B cell (primary cell): ENCODE data around the gene SEPTIN14. TPM values are rescaled to one million over a fixed set of nuclear protein-coding genes. Genes with fewer than 3 reads are reported as not detected.
"Not testable (repeated sequence)": the region's sequence is repeated elsewhere in the genome, so short reads cannot be mapped to it uniquely, and the experiment has no call there.

Source experiments
- ATAC-seq: fragments of 200-7000 bp; cut with Tn5 transposase; one replicate; pipeline ENCODE4 v1.10.0; 2021; ENCODE audit warnings: low read depth, mild to moderate bottlenecking, moderate number of reproducible peaks, moderate library complexity
- CTCF ChIA-PET: fragments of 350-600 bp; sonication (Branson Sonifier 250); formaldehyde crosslinking; loops from one replicate; lab custom pipeline; 2021; ENCODE audit warnings: antibody characterized with exemption, inconsistent platforms; lab: Charles Lee
- POLR2A ChIA-PET: fragments of 350-600 bp; sonication (Branson Sonifier 250); formaldehyde crosslinking; loops from one replicate; lab custom pipeline; 2021; ENCODE audit warnings: antibody characterized with exemption; lab: Charles Lee
- DNase-seq: peaks from one replicate; pipeline ENCODE4 v3.0.0; 2013
- H2AFZ ChIP-seq: 2 replicates; pipeline ENCODE4 v1.6.1; 2012; ENCODE audit warnings: mild to moderate bottlenecking, low read depth, low read length; ENCODE audit not compliant: insufficient read depth, poor library complexity, severe bottlenecking
- H3K27ac ChIP-seq, 2 donors: 1 replicate in 1 of 2; 2 replicates in 1 of 2; pipeline ENCODE4 v1.5.1; 2012 to 2013; ENCODE audit warnings: low read length in 2 of 2, mild to moderate bottlenecking in 2 of 2, moderate library complexity in 1 of 2
- H3K27me3 ChIP-seq, 4 experiments: fragments of 200-600 bp in 1 of 4; sonication (generic) in 1 of 4; replicated peaks in 1 of 4; 1 replicate in 2 of 4; 2 replicates in 2 of 4; pipeline versions ENCODE4 v1.6.1 to v1.7.0; 2013 to 2016; ENCODE audit warnings: low read length in 3 of 4, mild to moderate bottlenecking in 2 of 4, mixed read lengths in 1 of 4, moderate library complexity in 1 of 4; ENCODE audit not compliant: insufficient read depth in 4 of 4, control insufficient read depth in 3 of 4; ENCODE audit errors: control extremely low read depth in 1 of 4
- H3K36me3 ChIP-seq, 2 experiments: replicated peaks in 1 of 2; 1 replicate in 1 of 2; 2 replicates in 1 of 2; pipeline versions ENCODE4 v1.6.1 to v1.7.1; 2013; ENCODE audit warnings: low read length in 1 of 2; ENCODE audit not compliant: insufficient read depth in 2 of 2, control insufficient read depth in 1 of 2; ENCODE audit errors: control extremely low read depth in 1 of 2, extremely low read depth in 1 of 2
- H3K4me1 ChIP-seq, 2 donors: fragments of 200-600 bp in 1 of 2; sonication (generic) in 1 of 2; 1 replicate in 1 of 2; 2 replicates in 1 of 2; pipeline versions ENCODE4 v1.5.1 to v1.6.1; 2013 to 2017; ENCODE audit warnings: low read length in 2 of 2; ENCODE audit not compliant: control insufficient read depth in 2 of 2, insufficient read depth in 2 of 2
- H3K4me2 ChIP-seq: replicated peaks from 2 replicates; pipeline ENCODE3; 2012; ENCODE audit warnings: mild to moderate bottlenecking, low read depth, low read length; ENCODE audit not compliant: poor library complexity, severe bottlenecking
- H3K4me3 ChIP-seq, 5 experiments: fragments of 200-600 bp in 1 of 5; sonication (generic) in 1 of 5; 1 replicate in 3 of 5; 2 replicates in 2 of 5; pipeline versions ENCODE4 v1.5.1 to v1.7.0; 2011 to 2016; ENCODE audit warnings: low read length in 4 of 5, mild to moderate bottlenecking in 4 of 5, low read depth in 2 of 5, control low read depth in 1 of 5, moderate library complexity in 1 of 5; ENCODE audit not compliant: insufficient read depth in 1 of 5; ENCODE audit errors: control extremely low read depth in 1 of 5, extremely low read depth in 1 of 5
- H3K79me2 ChIP-seq: fragments of 200-600 bp; sonication (generic); one replicate; pipeline ENCODE4 v1.6.0; 2016; ENCODE audit warnings: low read length; ENCODE audit not compliant: control insufficient read depth, insufficient read depth
- H3K9ac ChIP-seq: fragments of 200-600 bp; sonication (generic); 2 replicates; pipeline ENCODE4 v1.6.1; 2017; ENCODE audit warnings: mild to moderate bottlenecking, low read length, moderate library complexity
- H3K9me3 ChIP-seq, 3 donors: one replicate each; pipeline versions ENCODE4 v1.6.1 to v1.7.1; 2013; ENCODE audit warnings: low read length in 2 of 3; ENCODE audit not compliant: control insufficient read depth in 2 of 3, insufficient read depth in 1 of 3; ENCODE audit errors: control extremely low read depth in 1 of 3
- H4K20me1 ChIP-seq: 2 replicates; pipeline ENCODE4 v1.6.0; 2012; ENCODE audit warnings: mild to moderate bottlenecking, low read length; ENCODE audit not compliant: insufficient read depth, control insufficient read depth, poor library complexity, severe bottlenecking
- H3K27ac Mint-ChIP-seq: one replicate; pipeline ENCODE4 v1.8.0; 2021; ENCODE audit warnings: mixed read lengths
- H3K27me3 Mint-ChIP-seq: one replicate; pipeline ENCODE4 v1.8.0; 2021; ENCODE audit warnings: mixed read lengths
- H3K4me1 Mint-ChIP-seq: one replicate; pipeline ENCODE4 v1.8.0; 2021; ENCODE audit warnings: mixed read lengths
- H3K4me3 Mint-ChIP-seq: one replicate; pipeline ENCODE4 v1.8.0; 2021; ENCODE audit warnings: mixed read lengths
- H3K9me3 Mint-ChIP-seq: one replicate; pipeline ENCODE4 v1.8.0; 2022; ENCODE audit warnings: mixed read lengths; ENCODE audit not compliant: insufficient read depth
- CTCF ChIP-seq: fragments of 200-600 bp; IDR thresholded peaks from one replicate; pipeline ENCODE4 v1.8.0; 2022; ENCODE audit warnings: antibody characterized with exemption, mild to moderate bottlenecking
- EZH2 ChIP-seq: IDR thresholded peaks from 2 replicates; pipeline ENCODE4 v1.6.1; 2012; ENCODE audit warnings: borderline replicate concordance, low read depth, mild to moderate bottlenecking, moderate library complexity, low read length; ENCODE audit not compliant: insufficient read depth, poor library complexity, severe bottlenecking
- WGBS: methylation state at CpG from one replicate; pipeline ENCODE4 v1.1.5; 2013; ENCODE audit warnings: missing lambda C conversion rate; ENCODE audit not compliant: insufficient coverage; 5-methylcytosine and 5-hydroxymethylcytosine counted together
- intact Hi-C: fragments of 100-400 bp; cut with micrococcal nuclease; formaldehyde crosslinking; loops from one replicate; pipeline ENCODE4 v1.10.0; 2022
- polyA plus RNA-seq: library from polyadenylated mRNA; depleted of rRNA; stranded (reverse); fragments of >200 nt; gene quantifications from 2 replicates; pipeline ENCODE4 v1.2.3, GENCODE V29; 2012
- total RNA-seq, 2 donors: library from RNA; stranded (reverse); fragments of 120-200 nt in 1 of 2; gene quantifications; 1 replicate in 1 of 2; 2 replicates in 1 of 2; pipeline versions ENCODE4 v1.2.3 to v1.2.4, GENCODE V29; 2013 to 2022

SEPTIN14 gene
- total and polyA plus RNA-seq, 2 donors (not counting 1 experiment from before 2014, with no cell fraction given), result not detected

- H3K4me1 ChIP-seq, result no peaks in the 10 kb centered on the region
- no peaks in the 10 kb centered on the region for H4K20me1 ChIP-seq
- H3K79me2 ChIP-seq, result no peaks in the 10 kb centered on the region
- H3K27ac Mint-ChIP-seq, result no peak overlapping the region
- no peaks in the 10 kb centered on the region for H3K4me1 Mint-ChIP-seq
- ChIA-PET POLR2A (no interaction called here), CTCF (no interaction called here)
- ATAC-seq, result no peak
- no peaks in the 10 kb centered on the region for H3K9me3 ChIP-seq
- H3K27ac ChIP-seq, result no peak overlapping the region
- no peaks in the 10 kb centered on the region for H3K36me3 ChIP-seq
- no peak overlapping the region for H3K9ac ChIP-seq
- TF ChIP-seq EZH2 (no peak), CTCF (no peak)
- H3K4me2 ChIP-seq, result no peak overlapping the region
- WGBS, result 85% methylated on average over 12 of the region's 14 CpGs
- no peaks in the 10 kb centered on the region for H3K9me3 Mint-ChIP-seq
- intact Hi-C loops, result no loop called here
- H2AFZ ChIP-seq, result no peak overlapping the region
- H3K4me3 ChIP-seq, result no peak overlapping the region
- no peak for DNase-seq
- H3K27me3 ChIP-seq, result no peaks in the 10 kb centered on the region
- no peak overlapping the region for H3K4me3 Mint-ChIP-seq
- H3K27me3 Mint-ChIP-seq, result no peaks in the 10 kb centered on the region
Observed at GRCh38 chr7:55774327-55775050, 88.1 kb downstream of the SEPTIN14 start.

- no peaks in the 10 kb centered on the region for H3K9me3 ChIP-seq
- H3K4me2 ChIP-seq, result no peak overlapping the region
- H3K27me3 Mint-ChIP-seq, result no peaks in the 10 kb centered on the region
- intact Hi-C loops, result no loop called here
- no peak overlapping the region for H3K4me3 ChIP-seq
- H4K20me1 ChIP-seq, result no peaks in the 10 kb centered on the region
- H3K27ac Mint-ChIP-seq, result no peak overlapping the region
- H3K79me2 ChIP-seq, result no peaks in the 10 kb centered on the region
- no peak overlapping the region for H2AFZ ChIP-seq
- no peaks in the 10 kb centered on the region for H3K36me3 ChIP-seq
- H3K27ac ChIP-seq, result no peak overlapping the region
- 100% methylated on average over 1 of the region's 10 CpGs for WGBS
- ChIA-PET POLR2A (no interaction called here), CTCF (no interaction called here)
- TF ChIP-seq CTCF (no peak), EZH2 (no peak)
- H3K27me3 ChIP-seq, result no peaks in the 10 kb centered on the region
- H3K4me1 Mint-ChIP-seq, result no peaks in the 10 kb centered on the region
- no peaks in the 10 kb centered on the region for H3K4me1 ChIP-seq
- no peaks in the 10 kb centered on the region for H3K9me3 Mint-ChIP-seq
- no peak overlapping the region for H3K9ac ChIP-seq
- no peak overlapping the region for H3K4me3 Mint-ChIP-seq
- ATAC-seq (no peak), DNase-seq (no peak)
Observed at GRCh38 chr7:55770778-55771177, 91.8 kb downstream of the SEPTIN14 start.

DNA sequence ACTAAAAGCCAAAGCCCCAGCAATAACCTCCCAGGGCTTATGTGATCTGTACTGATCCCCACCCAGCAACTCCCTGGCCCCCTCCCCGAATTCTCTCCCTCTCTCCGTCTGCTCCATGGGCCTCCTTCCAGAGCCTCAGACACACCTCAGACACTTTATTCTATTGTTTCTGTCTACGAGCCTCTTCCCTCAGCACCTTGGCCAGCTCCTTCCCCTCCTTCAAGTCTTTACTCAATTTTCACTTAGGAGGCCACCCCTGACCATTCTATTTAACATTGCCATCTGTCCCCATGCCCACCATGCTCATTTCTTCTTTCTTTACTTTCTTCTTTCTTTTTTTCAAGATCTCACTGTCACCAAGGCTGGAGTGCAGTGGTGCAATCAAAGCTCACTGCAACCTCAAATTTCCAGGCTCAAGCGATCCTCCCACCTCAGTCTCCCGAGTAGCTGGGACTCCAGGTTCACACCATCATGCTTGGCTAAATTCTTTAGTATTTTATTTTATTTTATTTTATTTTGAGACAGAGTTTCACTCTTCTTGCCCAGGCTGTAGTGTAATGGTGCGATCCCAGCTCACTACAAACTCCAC is 109.2 kb downstream of the SEPTIN14 start:
- DNase-seq, H2AFZ ChIP-seq, H3K27ac Mint-ChIP-seq, H3K9ac ChIP-seq, H3K27me3 ChIP-seq, H3K4me3 Mint-ChIP-seq, POLR2A ChIA-PET, H3K36me3 ChIP-seq, H3K9me3 ChIP-seq, H3K27me3 Mint-ChIP-seq, H3K4me1 Mint-ChIP-seq, ATAC-seq, H3K4me1 ChIP-seq, CTCF ChIA-PET, H3K27ac ChIP-seq, intact Hi-C loops, H3K4me2 ChIP-seq, H4K20me1 ChIP-seq, H3K4me3 ChIP-seq, H3K9me3 Mint-ChIP-seq, H3K79me2 ChIP-seq: not testable (repeated sequence)
- 55% methylated on average over 3 of the region's 6 CpGs for WGBS
